ENCODE measurements around the gene OR7G1. TPM values are rescaled to one million over a fixed set of nuclear protein-coding genes. Genes with fewer than 3 reads are reported as not detected.

OR7G1 gene
- total RNA-seq, 1 experiment from 2014 or later: not detected

DNA sequence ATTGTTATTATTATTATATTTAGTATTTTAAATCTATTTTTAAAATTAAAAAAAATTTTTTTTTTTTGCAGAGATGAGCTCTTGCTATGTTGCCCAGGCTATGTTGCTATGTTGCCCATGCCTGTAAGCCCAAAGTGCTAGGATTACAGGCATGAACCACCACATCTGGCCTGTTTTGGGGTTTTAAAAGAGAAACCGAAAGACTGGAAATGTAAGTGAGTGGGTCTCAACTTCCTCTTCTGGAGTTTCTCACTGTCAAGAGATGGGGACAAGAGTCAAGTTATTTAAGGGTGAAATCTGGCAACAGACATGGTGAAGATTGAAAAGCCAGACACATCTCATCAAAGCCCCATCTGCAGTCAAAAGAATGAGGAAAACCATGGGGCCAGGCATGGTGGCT is 15.4 kb upstream of the OR7G1 start:
- no peak for DNase-seq (ENCODE audit: low spot score)
- Histone ChIP-seq H3K36me3 (ENCODE audit: insufficient read depth, low read length, poor library complexity, severe bottlenecking) (no peaks in the 10 kb centered on the region), H3K4me3 (ENCODE audit: low read depth, low read length, poor library complexity, severe bottlenecking) (no peak overlapping the region), H3K9me3 (ENCODE audit: low read depth, low read length, poor library complexity, severe bottlenecking) (no peaks in the 10 kb centered on the region), H3K27ac (ENCODE audit: low read depth, low read length, poor library complexity, severe bottlenecking) (no peak overlapping the region), H3K4me1 (ENCODE audit: insufficient read depth, low read length, poor library complexity, severe bottlenecking) (peaks cover 4% of the 10 kb centered on the region), H3K27me3 (replicated peaks; ENCODE audit: insufficient read depth, low read depth, low read length, poor library complexity) (no peaks in the 10 kb centered on the region)
- no TSS peak for BruUV-seq (replicated peaks)
- intact Hi-C loops (cut with micrococcal nuclease; ENCODE audit: unreplicated experiment): no loop called here
- ChIA-PET POLR2A (ENCODE audit: low non-redundant PET) (no interaction called here), CTCF (interaction anchor here (0.5 kb wide), 1 partner anchor 148 kb away, joined by 6 read pairs; no protein-coding TSS in a partner anchor)
- TF ChIP-seq EZH2 (IDR thresholded peaks at IDR 0.05; ENCODE audit: borderline replicate concordance, low read depth, low read length, poor library complexity, severe bottlenecking): no peak
- TF ChIP-seq, protein P1, sequence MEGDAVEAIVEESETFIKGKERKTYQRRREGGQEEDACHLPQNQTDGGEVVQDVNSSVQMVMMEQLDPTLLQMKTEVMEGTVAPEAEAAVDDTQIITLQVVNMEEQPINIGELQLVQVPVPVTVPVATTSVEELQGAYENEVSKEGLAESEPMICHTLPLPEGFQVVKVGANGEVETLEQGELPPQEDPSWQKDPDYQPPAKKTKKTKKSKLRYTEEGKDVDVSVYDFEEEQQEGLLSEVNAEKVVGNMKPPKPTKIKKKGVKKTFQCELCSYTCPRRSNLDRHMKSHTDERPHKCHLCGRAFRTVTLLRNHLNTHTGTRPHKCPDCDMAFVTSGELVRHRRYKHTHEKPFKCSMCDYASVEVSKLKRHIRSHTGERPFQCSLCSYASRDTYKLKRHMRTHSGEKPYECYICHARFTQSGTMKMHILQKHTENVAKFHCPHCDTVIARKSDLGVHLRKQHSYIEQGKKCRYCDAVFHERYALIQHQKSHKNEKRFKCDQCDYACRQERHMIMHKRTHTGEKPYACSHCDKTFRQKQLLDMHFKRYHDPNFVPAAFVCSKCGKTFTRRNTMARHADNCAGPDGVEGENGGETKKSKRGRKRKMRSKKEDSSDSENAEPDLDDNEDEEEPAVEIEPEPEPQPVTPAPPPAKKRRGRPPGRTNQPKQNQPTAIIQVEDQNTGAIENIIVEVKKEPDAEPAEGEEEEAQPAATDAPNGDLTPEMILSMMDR (conservative IDR thresholded peaks at IDR 0.05; ENCODE audit: low read depth, low read length): no peak

DNA sequence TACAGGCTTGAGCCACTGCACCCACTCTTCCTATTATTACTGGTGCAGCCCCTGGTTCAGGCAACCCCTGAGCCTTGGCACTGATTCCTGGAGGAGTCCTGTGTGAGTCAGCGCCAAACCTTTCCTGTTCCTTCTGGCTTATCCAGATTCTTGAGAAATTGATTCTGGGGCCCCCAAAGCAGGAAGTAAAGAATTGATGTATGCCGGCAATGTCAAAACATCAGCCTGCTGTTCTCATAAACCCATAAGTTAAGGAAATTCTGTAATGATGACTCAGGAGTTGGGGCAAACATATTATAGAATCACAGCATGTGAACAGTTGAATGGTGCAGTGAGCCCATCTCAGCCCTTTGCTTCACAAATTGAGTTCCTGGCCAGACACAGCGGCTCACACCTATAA is 12.6 kb upstream of the OR7G1 start:
- intact Hi-C loops (cut with micrococcal nuclease; ENCODE audit: unreplicated experiment): no loop called here
- ChIA-PET CTCF (no interaction called here), POLR2A (ENCODE audit: low non-redundant PET) (no interaction called here)
- no peak for TF ChIP-seq EZH2 (IDR thresholded peaks at IDR 0.05; ENCODE audit: borderline replicate concordance, low read depth, low read length, poor library complexity, severe bottlenecking)
- TF ChIP-seq, protein P1 (conservative IDR thresholded peaks at IDR 0.05; ENCODE audit: low read depth, low read length): no peak
- Histone ChIP-seq H3K4me1 (ENCODE audit: insufficient read depth, low read length, poor library complexity, severe bottlenecking) (peaks cover 4% of the 10 kb centered on the region), H3K27ac (ENCODE audit: low read depth, low read length, poor library complexity, severe bottlenecking) (no peak overlapping the region), H3K4me3 (ENCODE audit: low read depth, low read length, poor library complexity, severe bottlenecking) (no peak overlapping the region), H3K27me3 (replicated peaks; ENCODE audit: insufficient read depth, low read depth, low read length, poor library complexity) (no peaks in the 10 kb centered on the region), H3K9me3 (ENCODE audit: low read depth, low read length, poor library complexity, severe bottlenecking) (no peaks in the 10 kb centered on the region), H3K36me3 (ENCODE audit: insufficient read depth, low read length, poor library complexity, severe bottlenecking) (no peaks in the 10 kb centered on the region)
- BruUV-seq (replicated peaks): no TSS peak
- peak; percentile 84 for DNase-seq (ENCODE audit: low spot score)

DNA sequence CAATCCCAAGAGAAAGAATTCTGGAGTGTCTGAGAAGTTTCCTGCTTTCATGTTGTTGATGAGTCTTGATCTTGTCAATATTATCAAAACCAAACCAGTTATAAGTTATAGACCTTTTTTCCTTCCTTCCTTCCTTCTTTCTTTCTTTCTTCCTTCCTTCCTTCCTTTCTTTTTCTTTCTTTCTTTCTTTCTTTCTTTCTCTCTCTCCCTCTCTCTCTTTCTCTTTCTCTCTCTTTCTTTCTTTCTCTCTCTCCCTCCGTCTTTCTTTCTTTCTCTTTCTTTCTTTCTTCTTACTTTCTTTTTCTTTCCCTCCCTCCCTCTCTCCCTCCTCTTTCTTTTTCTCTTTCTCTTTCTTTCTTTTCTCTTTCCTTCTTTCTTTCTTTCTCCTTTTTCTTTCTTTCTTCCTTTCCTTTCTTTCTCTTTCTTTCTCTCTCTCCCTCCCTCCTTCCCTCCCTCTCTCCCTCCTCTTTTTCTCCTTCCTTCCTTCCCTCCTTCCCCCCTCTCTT is 11.4 kb upstream of the OR7G1 start, which contains the start of gene OR7G3:
TSS of gene OR7G3 (minus strand) at position 51 of the 506 bp plus-strand sequence. CDS start at position 51, 0 bp downstream.
- ChIA-PET POLR2A (ENCODE audit: low non-redundant PET) (no interaction called here), CTCF (no interaction called here)
- H3K4me1 ChIP-seq (ENCODE audit: insufficient read depth, low read length, poor library complexity, severe bottlenecking): peaks cover 4% of the 10 kb centered on the region
- H3K9me3 ChIP-seq (ENCODE audit: low read depth, low read length, poor library complexity, severe bottlenecking): no peaks in the 10 kb centered on the region
- no peaks in the 10 kb centered on the region for H3K36me3 ChIP-seq (ENCODE audit: insufficient read depth, low read length, poor library complexity, severe bottlenecking)
- intact Hi-C loops (cut with micrococcal nuclease; ENCODE audit: unreplicated experiment): no loop called here
- BruUV-seq (replicated peaks): no TSS peak
- TF ChIP-seq, protein P1 (conservative IDR thresholded peaks at IDR 0.05; ENCODE audit: low read depth, low read length): no peak
- no peak for TF ChIP-seq EZH2 (IDR thresholded peaks at IDR 0.05; ENCODE audit: borderline replicate concordance, low read depth, low read length, poor library complexity, severe bottlenecking)
- H3K27ac ChIP-seq (ENCODE audit: low read depth, low read length, poor library complexity, severe bottlenecking): no peak within 1 kb of the TSS
- no peak for DNase-seq (ENCODE audit: low spot score)
- H3K27me3 ChIP-seq (replicated peaks; ENCODE audit: insufficient read depth, low read depth, low read length, poor library complexity): no peaks in the 10 kb centered on the region
- no peak within 1 kb of the TSS for H3K4me3 ChIP-seq (ENCODE audit: low read depth, low read length, poor library complexity, severe bottlenecking)
